A673 (cell line): ENCODE measurements around the gene HVCN1. TPM values are rescaled to one million over a fixed set of nuclear protein-coding genes. Genes with fewer than 3 reads are reported as not detected.

Source experiments
- BruUV-seq: library from RNA; stranded (reverse); fragments of 400-500 nt; replicated peaks from 2 replicates; lab custom pipeline; 2021; lab: Mats Ljungman, UMichigan
- CTCF ChIA-PET: fragments of 300-600 bp; sonication (Branson Sonifier 250); formaldehyde crosslinking; loops from one replicate; lab custom pipeline; 2022; ENCODE audit warnings: antibody characterized with exemption; lab: Charles Lee
- POLR2A ChIA-PET: fragments of 300-600 bp; sonication (Branson Sonifier 250); formaldehyde crosslinking; loops from one replicate; lab custom pipeline; 2022; ENCODE audit warnings: antibody characterized with exemption; ENCODE audit not compliant: low non-redundant PET; lab: Charles Lee
- DNase-seq: peaks from one replicate; pipeline ENCODE4 v3.0.0-alpha.2; 2015; ENCODE audit warnings: low spot score
- H3K27ac ChIP-seq: fragments of 200-600 bp; sonication (generic); 2 replicates; pipeline ENCODE4 v1.5.1; 2016; ENCODE audit warnings: mixed run types, low read depth, mild to moderate bottlenecking, mixed read lengths, antibody characterized with exemption, low read length; ENCODE audit not compliant: poor library complexity, severe bottlenecking
- H3K27me3 ChIP-seq: fragments of 200-600 bp; sonication (generic); replicated peaks from 2 replicates; pipeline ENCODE4 v1.6.1; 2017; ENCODE audit warnings: mixed run types, low read depth, mild to moderate bottlenecking, mixed read lengths, antibody characterized with exemption, low read length; ENCODE audit not compliant: insufficient read depth, poor library complexity
- H3K36me3 ChIP-seq: fragments of 200-600 bp; sonication (generic); 2 replicates; pipeline ENCODE4 v1.6.1; 2016; ENCODE audit warnings: mixed run types, mild to moderate bottlenecking, mixed read lengths, antibody characterized with exemption, low read length; ENCODE audit not compliant: insufficient read depth, poor library complexity, severe bottlenecking
- H3K4me1 ChIP-seq: fragments of 200-600 bp; sonication (generic); 2 replicates; pipeline ENCODE4 v1.6.1; 2017; ENCODE audit warnings: mixed run types, mild to moderate bottlenecking, mixed read lengths, antibody characterized with exemption, low read length; ENCODE audit not compliant: insufficient read depth, poor library complexity, severe bottlenecking
- H3K4me3 ChIP-seq: fragments of 200-600 bp; sonication (generic); 2 replicates; pipeline ENCODE4 v1.5.1; 2016; ENCODE audit warnings: low read depth, mixed run types, mild to moderate bottlenecking, mixed read lengths, low read length; ENCODE audit not compliant: poor library complexity, severe bottlenecking
- H3K9me3 ChIP-seq: fragments of 200-600 bp; sonication (generic); 2 replicates; pipeline ENCODE4 v1.6.1; 2016; ENCODE audit warnings: mixed run types, low read depth, mild to moderate bottlenecking, mixed read lengths, antibody characterized with exemption, low read length; ENCODE audit not compliant: poor library complexity, severe bottlenecking
- CTCF ChIP-seq: fragments of 300-800, 200-600 bp; sonication (generic); conservative IDR thresholded peaks from 2 replicates; pipeline ENCODE4 v1.5.1; 2017; ENCODE audit warnings: low read depth, mild to moderate bottlenecking, antibody characterized with exemption, low read length, moderate library complexity, mixed read lengths
- EZH2 ChIP-seq: fragments of 200-600 bp; sonication (generic); IDR thresholded peaks from 2 replicates; pipeline ENCODE4 v1.6.1; 2017; ENCODE audit warnings: borderline replicate concordance, low read depth, mild to moderate bottlenecking, mixed read lengths, antibody characterized with exemption, low read length; ENCODE audit not compliant: poor library complexity, severe bottlenecking
- intact Hi-C: fragments of 100-400 bp; cut with micrococcal nuclease; formaldehyde crosslinking; loops from one replicate; pipeline ENCODE4 v1.10.0; 2022; ENCODE audit not compliant: unreplicated experiment
- total RNA-seq: library from RNA; stranded (reverse); gene quantifications from 2 replicates; pipeline ENCODE4 v1.2.3, GENCODE V29; 2021

HVCN1 gene
- total RNA-seq, 1 experiment from 2014 or later = 1.1 TPM

DNA sequence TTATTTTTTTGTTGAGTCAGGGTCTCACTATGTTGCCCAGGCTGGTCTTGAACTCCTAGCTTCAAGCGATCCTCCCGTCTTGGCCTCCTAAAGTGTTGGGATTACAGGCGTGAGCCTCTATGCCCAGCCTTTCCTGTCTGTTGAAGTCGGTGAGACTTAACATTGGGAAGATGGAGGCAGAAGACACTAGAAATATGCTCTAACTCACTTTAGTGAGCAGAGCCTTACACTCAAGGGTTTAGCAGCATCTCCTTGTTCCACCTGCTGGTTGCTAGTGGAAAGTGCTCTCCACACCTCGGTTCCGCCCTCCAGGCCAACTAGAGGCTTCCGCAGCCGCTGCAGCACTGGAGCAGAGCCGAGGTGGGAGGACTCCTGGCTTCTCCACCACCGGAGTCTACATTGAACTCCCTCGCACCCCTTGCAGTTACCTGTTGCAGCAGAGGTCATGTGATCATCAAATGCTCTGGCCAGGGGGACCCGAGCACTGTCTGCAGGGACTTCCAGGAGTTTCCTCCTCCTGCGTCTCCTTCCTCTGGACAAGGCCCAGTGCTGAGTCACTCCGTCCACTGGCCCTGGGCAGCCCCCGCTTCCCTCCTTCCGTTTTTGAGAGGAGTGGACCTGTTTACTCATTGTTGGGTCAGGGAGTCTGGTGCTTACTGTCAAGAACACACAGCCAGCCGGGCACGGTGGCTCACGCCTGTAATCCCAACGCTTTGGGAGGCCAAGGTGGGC is 9.4 kb upstream of the HVCN1 start:
- intact Hi-C loops = loop anchor here (10.0 kb wide), 1 partner anchor 84 kb away; the partner anchor contains the start of gene TCTN1
- no TSS peak for BruUV-seq
- no peak overlapping the region for H3K4me3 ChIP-seq

GRCh38 chr12:110697236-110697635 is 8.3 kb upstream of the HVCN1 start:
- Histone ChIP-seq H3K27ac (no peak overlapping the region), H3K9me3 (no peaks in the 10 kb centered on the region), H3K4me3 (no peak overlapping the region), H3K4me1 (peaks cover 10% of the 10 kb centered on the region), H3K36me3 (no peaks in the 10 kb centered on the region), H3K27me3 (no peaks in the 10 kb centered on the region)
- no TSS peak for BruUV-seq
- TF ChIP-seq CTCF (no peak), EZH2 (no peak)
- ChIA-PET CTCF (no interaction called here), POLR2A (no interaction called here)
- DNase-seq = no peak
- intact Hi-C loops = loop anchor here (10.0 kb wide), 1 partner anchor 82 kb away; the partner anchor contains the start of gene TCTN1

More for the DNA sequence above, 9.4 kb upstream of the HVCN1 start:
- TF ChIP-seq CTCF = peak; percentile 68
- no peak for TF ChIP-seq EZH2
- Histone ChIP-seq H3K9me3 (no peaks in the 10 kb centered on the region), H3K27me3 (no peaks in the 10 kb centered on the region), H3K27ac (no peak overlapping the region), H3K36me3 (no peaks in the 10 kb centered on the region), H3K4me1 (peaks cover 7% of the 10 kb centered on the region)
- DNase-seq = peak; percentile 87
- CTCF ChIA-PET = no interaction called here
- POLR2A ChIA-PET = no interaction called here

GRCh38 chr12:110696283-110696682 is 7.4 kb upstream of the HVCN1 start:
- intact Hi-C loops = loop anchor here (10.0 kb wide), 1 partner anchor 81 kb away; the partner anchor contains the start of gene TCTN1
- no peak overlapping the region for H3K27ac ChIP-seq

More at GRCh38 chr12:110696283-110696682, 7.4 kb upstream of the HVCN1 start:
- Histone ChIP-seq H3K9me3 (no peaks in the 10 kb centered on the region), H3K4me3 (no peak overlapping the region), H3K4me1 (peaks cover 10% of the 10 kb centered on the region), H3K36me3 (no peaks in the 10 kb centered on the region), H3K27me3 (no peaks in the 10 kb centered on the region)
- DNase-seq = no peak
- POLR2A ChIA-PET = no interaction called here
- CTCF ChIA-PET = no interaction called here
- no TSS peak for BruUV-seq
- TF ChIP-seq EZH2 (no peak), CTCF (no peak)
